HUES48 (cell line): ENCODE data around the gene RAPGEF6.
A peak's percentile ranks its signal among the peaks of the same experiment; 100 is the strongest.

ENCODE experiments used
- H3K27ac ChIP-seq: one replicate; pipeline ENCODE4 v1.7.0; 2013; ENCODE audit warnings: low read depth, low read length, inconsistent platforms
- H3K27me3 ChIP-seq: 2 replicates; pipeline ENCODE4 v1.6.1; 2013; ENCODE audit warnings: mild to moderate bottlenecking, low read length; ENCODE audit not compliant: control insufficient read depth, insufficient read depth
- H3K36me3 ChIP-seq: 2 replicates; pipeline ENCODE4 v1.6.1; 2013; ENCODE audit warnings: low read length; ENCODE audit not compliant: control insufficient read depth, insufficient read depth
- H3K4me1 ChIP-seq: 2 replicates; pipeline ENCODE4 v1.6.1; 2013; ENCODE audit warnings: mild to moderate bottlenecking, low read length; ENCODE audit not compliant: control insufficient read depth, insufficient read depth
- H3K4me3 ChIP-seq: 2 replicates; pipeline ENCODE4 v1.5.1; 2013; ENCODE audit warnings: mild to moderate bottlenecking, low read depth, low read length
- H3K9ac ChIP-seq: 2 replicates; pipeline ENCODE4 v1.6.1; 2013; ENCODE audit warnings: mild to moderate bottlenecking, low read depth, low read length, moderate library complexity
- H3K9me3 ChIP-seq: 2 replicates; pipeline ENCODE4 v1.6.1; 2013; ENCODE audit warnings: low read length; ENCODE audit not compliant: control insufficient read depth, insufficient read depth

RAPGEF6 gene

GRCh38 chr5:131528682-131529081, 106.3 kb downstream of the RAPGEF6 start:
- no peak overlapping the region for H3K27ac ChIP-seq
- H3K27me3 ChIP-seq: no peaks in the 10 kb centered on the region
- H3K9me3 ChIP-seq: no peaks in the 10 kb centered on the region
- peaks cover 8% of the 10 kb centered on the region for H3K4me1 ChIP-seq
- no peak overlapping the region for H3K9ac ChIP-seq
- no peak overlapping the region for H3K4me3 ChIP-seq
- H3K36me3 ChIP-seq: no peaks in the 10 kb centered on the region

- no peak overlapping the region for H3K27ac ChIP-seq
- no peak overlapping the region for H3K9ac ChIP-seq
- H3K27me3 ChIP-seq: no peaks in the 10 kb centered on the region
- no peaks in the 10 kb centered on the region for H3K36me3 ChIP-seq
- H3K4me1 ChIP-seq: peaks cover 2% of the 10 kb centered on the region
- H3K4me3 ChIP-seq: no peak overlapping the region
- H3K9me3 ChIP-seq: no peaks in the 10 kb centered on the region
Measured at GRCh38 chr5:131525805-131526204, 109.2 kb downstream of the RAPGEF6 start.

- H3K4me3 ChIP-seq: no peak overlapping the region
- H3K4me1 ChIP-seq: no peaks in the 10 kb centered on the region; the same call in 1 of the 2 replicates
- H3K27me3 ChIP-seq: no peaks in the 10 kb centered on the region
- no peaks in the 10 kb centered on the region for H3K36me3 ChIP-seq
- no peaks in the 10 kb centered on the region for H3K9me3 ChIP-seq
- no peak overlapping the region for H3K9ac ChIP-seq
- no peak overlapping the region for H3K27ac ChIP-seq
Measured at GRCh38 chr5:131524431-131524830, 110.6 kb downstream of the RAPGEF6 start.

- Histone ChIP-seq H3K4me3 (no peak overlapping the region), H3K9me3 (no peaks in the 10 kb centered on the region), H3K4me1 (no peaks in the 10 kb centered on the region; the same call in 1 of the 2 replicates), H3K27me3 (no peaks in the 10 kb centered on the region), H3K27ac (no peak overlapping the region), H3K36me3 (0 out of 2 replicates have a peak, but pooled peaks cover 2% of the 10 kb centered on the region), H3K9ac (no peak overlapping the region)
Measured at GRCh38 chr5:131523500-131524185, 111.4 kb downstream of the RAPGEF6 start.

- H3K9ac ChIP-seq: no peak overlapping the region
- H3K4me1 ChIP-seq: no peaks in the 10 kb centered on the region; the same call in 1 of the 2 replicates
- H3K27me3 ChIP-seq: no peaks in the 10 kb centered on the region
- 0 out of 2 replicates have a peak, but pooled peaks cover 2% of the 10 kb centered on the region for H3K36me3 ChIP-seq
- no peaks in the 10 kb centered on the region for H3K9me3 ChIP-seq
- H3K4me3 ChIP-seq: no peak overlapping the region
- no peak overlapping the region for H3K27ac ChIP-seq
Measured at GRCh38 chr5:131521252-131521651, 113.8 kb downstream of the RAPGEF6 start.

GRCh38 chr5:131515348-131515747, 119.7 kb downstream of the RAPGEF6 start:
- Histone ChIP-seq H3K27ac (no peak overlapping the region), H3K9me3 (no peaks in the 10 kb centered on the region), H3K4me1 (0 out of 2 replicates have a peak, but pooled peaks cover 7% of the 10 kb centered on the region), H3K4me3 (no peak overlapping the region), H3K9ac (no peak overlapping the region), H3K27me3 (no peaks in the 10 kb centered on the region), H3K36me3 (peaks cover 7% of the 10 kb centered on the region; the same call in 1 of the 2 replicates)

- Histone ChIP-seq H3K9me3 (no peaks in the 10 kb centered on the region), H3K4me1 (0 out of 2 replicates have a peak, but pooled peaks cover 7% of the 10 kb centered on the region), H3K36me3 (peaks cover 11% of the 10 kb centered on the region), H3K9ac (no peak overlapping the region), H3K27me3 (no peaks in the 10 kb centered on the region), H3K4me3 (no peak overlapping the region), H3K27ac (no peak overlapping the region)
Measured at GRCh38 chr5:131514316-131515283, 120.4 kb downstream of the RAPGEF6 start.

- Histone ChIP-seq H3K9ac (no peak overlapping the region), H3K27ac (no peak overlapping the region)
Measured at GRCh38 chr5:131513780-131514179, 121.2 kb downstream of the RAPGEF6 start.

GRCh38 chr5:131511934-131512333, 123.1 kb downstream of the RAPGEF6 start:
- no peaks in the 10 kb centered on the region for H3K27me3 ChIP-seq
- H3K9me3 ChIP-seq: no peaks in the 10 kb centered on the region
- no peak overlapping the region for H3K4me3 ChIP-seq
- H3K36me3 ChIP-seq: peaks cover 15% of the 10 kb centered on the region
- peak overlapping the region; percentile 53 for H3K27ac ChIP-seq
- 0 out of 2 replicates have a peak, but pooled peaks cover 7% of the 10 kb centered on the region for H3K4me1 ChIP-seq
- no peak overlapping the region for H3K9ac ChIP-seq

More at GRCh38 chr5:131513780-131514179, 121.2 kb downstream of the RAPGEF6 start:
- no peaks in the 10 kb centered on the region for H3K27me3 ChIP-seq
- 0 out of 2 replicates have a peak, but pooled peaks cover 7% of the 10 kb centered on the region for H3K4me1 ChIP-seq
- no peaks in the 10 kb centered on the region for H3K9me3 ChIP-seq
- H3K4me3 ChIP-seq: no peak overlapping the region
- H3K36me3 ChIP-seq: peaks cover 10% of the 10 kb centered on the region

DNA sequence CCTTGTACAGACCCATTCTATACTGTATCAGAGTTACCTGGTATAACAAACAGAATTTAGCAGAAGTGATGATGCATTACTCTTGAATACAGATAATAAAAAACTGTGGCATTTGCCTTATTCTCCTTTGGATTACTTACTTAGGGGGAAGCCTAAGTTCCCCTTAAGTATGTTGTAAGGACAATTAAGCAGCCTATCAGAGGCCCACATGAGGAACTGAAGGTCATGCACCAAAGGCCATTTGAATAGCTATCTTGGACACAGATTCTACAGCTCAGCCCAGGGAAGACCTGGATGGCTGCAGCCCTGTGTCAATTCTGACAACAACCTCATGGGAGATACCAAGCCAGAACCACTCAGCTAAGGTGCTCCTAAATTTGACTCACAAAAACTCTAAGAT, 125.2 kb downstream of the RAPGEF6 start:
- Histone ChIP-seq H3K4me3 (no peak overlapping the region), H3K27me3 (no peaks in the 10 kb centered on the region), H3K9me3 (no peaks in the 10 kb centered on the region), H3K9ac (no peak overlapping the region), H3K27ac (no peak overlapping the region), H3K4me1 (0 out of 2 replicates have a peak, but pooled peaks cover 7% of the 10 kb centered on the region), H3K36me3 (peaks cover 16% of the 10 kb centered on the region)
